ENCODE results near the gene KMT2E. TPM values are rescaled to one million over a fixed set of nuclear protein-coding genes. Genes with fewer than 3 reads are reported as not detected.
"Not testable (repeated sequence)": the region's sequence is repeated elsewhere in the genome, so short reads cannot be mapped to it uniquely, and the experiment has no call there.

The KMT2E gene
- total and polyA plus RNA-seq, 3 donors from 2014 or later, result 21.1 to 133 (median 96.6) TPM

DNA sequence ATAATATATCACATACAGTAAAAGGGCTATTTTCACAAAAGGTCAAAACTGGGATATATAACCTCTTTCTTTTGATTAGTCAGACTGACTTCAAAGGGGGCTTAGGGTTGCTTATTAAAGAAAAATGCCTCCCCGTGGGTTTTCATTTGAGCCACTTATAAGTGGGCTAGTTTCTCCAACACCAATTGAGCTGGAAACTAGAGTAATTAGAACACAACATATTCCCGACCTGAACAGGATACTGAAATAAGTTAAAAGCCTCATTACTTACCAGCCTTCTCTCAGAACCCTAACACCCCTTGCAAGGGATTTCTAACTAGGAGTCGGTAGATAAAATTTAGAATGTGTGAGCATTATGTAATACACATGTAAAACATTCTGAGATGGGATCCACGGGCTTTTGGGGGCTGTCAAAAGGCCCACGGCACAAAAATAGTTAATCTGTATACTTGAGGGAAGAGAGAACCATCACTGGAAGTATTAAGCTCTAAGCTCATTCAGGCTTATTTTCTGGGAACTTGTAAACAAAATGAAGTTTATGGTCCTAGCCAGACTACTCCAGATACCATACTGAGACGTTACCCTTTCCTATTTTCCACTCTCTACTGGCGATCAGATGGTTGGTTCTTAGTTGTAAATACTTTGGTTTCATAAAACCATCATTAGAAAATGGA is 29.3 kb upstream of the KMT2E start:
- Histone ChIP-seq H3K4me1 (peaks cover 30% of the 10 kb centered on the region), H3K27me3 (no peaks in the 10 kb centered on the region), H3K36me3 (ENCODE audit: low read depth, missing control alignments) (no peaks in the 10 kb centered on the region), H3K9me3 (no peaks in the 10 kb centered on the region), H3K27ac (peak overlapping the region; percentile 97 to 98), H3K4me3 (peak overlapping the region; percentile 74 to 84)
- no peak for DNase-seq
- TF ChIP-seq, protein P1, sequence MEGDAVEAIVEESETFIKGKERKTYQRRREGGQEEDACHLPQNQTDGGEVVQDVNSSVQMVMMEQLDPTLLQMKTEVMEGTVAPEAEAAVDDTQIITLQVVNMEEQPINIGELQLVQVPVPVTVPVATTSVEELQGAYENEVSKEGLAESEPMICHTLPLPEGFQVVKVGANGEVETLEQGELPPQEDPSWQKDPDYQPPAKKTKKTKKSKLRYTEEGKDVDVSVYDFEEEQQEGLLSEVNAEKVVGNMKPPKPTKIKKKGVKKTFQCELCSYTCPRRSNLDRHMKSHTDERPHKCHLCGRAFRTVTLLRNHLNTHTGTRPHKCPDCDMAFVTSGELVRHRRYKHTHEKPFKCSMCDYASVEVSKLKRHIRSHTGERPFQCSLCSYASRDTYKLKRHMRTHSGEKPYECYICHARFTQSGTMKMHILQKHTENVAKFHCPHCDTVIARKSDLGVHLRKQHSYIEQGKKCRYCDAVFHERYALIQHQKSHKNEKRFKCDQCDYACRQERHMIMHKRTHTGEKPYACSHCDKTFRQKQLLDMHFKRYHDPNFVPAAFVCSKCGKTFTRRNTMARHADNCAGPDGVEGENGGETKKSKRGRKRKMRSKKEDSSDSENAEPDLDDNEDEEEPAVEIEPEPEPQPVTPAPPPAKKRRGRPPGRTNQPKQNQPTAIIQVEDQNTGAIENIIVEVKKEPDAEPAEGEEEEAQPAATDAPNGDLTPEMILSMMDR (IDR thresholded peaks at IDR 0.05), result no peak
- no peak for TF ChIP-seq POLR2A (IDR thresholded peaks at IDR 0.05)
- 21 to 23% methylated on average over 7 of the region's 7 CpGs for WGBS, 2 donors
- intact Hi-C loops (cut with DNase I; ENCODE audit: low total_unique reads), result no loop called here

DNA sequence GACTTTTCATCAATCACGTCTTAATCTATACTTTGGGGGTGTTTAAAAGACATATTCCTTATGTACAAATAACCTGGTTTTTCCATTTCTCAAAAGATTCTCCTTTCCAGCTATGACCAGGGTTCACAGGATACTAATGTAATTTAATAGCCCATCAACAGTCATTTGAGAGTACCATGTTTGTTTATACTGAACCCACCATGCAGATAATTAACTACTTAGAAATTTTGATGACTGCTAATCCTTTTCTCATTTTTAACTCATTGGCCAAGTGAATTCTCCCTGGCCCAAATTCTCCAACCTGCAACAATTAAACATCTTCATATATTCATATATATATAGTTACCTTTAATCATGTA is 28.8 kb upstream of the KMT2E start:
- intact Hi-C loops (cut with DNase I; ENCODE audit: low total_unique reads), result no loop called here
- Histone ChIP-seq H3K9me3 (no peaks in the 10 kb centered on the region), H3K36me3 (ENCODE audit: low read depth, missing control alignments) (no peaks in the 10 kb centered on the region), H3K4me3 (no peak overlapping the region), H3K27ac (peak overlapping the region in 1 of 2 donors; percentile 98), H3K27me3 (no peaks in the 10 kb centered on the region), H3K4me1 (peaks cover 25% of the 10 kb centered on the region)
- WGBS, 2 donors, result 18 to 25% methylated on average over 1 of the region's 1 CpG
- TF ChIP-seq POLR2A (IDR thresholded peaks at IDR 0.05), result no peak
- TF ChIP-seq, protein P1 (IDR thresholded peaks at IDR 0.05), result no peak
- DNase-seq, result no peak

DNA sequence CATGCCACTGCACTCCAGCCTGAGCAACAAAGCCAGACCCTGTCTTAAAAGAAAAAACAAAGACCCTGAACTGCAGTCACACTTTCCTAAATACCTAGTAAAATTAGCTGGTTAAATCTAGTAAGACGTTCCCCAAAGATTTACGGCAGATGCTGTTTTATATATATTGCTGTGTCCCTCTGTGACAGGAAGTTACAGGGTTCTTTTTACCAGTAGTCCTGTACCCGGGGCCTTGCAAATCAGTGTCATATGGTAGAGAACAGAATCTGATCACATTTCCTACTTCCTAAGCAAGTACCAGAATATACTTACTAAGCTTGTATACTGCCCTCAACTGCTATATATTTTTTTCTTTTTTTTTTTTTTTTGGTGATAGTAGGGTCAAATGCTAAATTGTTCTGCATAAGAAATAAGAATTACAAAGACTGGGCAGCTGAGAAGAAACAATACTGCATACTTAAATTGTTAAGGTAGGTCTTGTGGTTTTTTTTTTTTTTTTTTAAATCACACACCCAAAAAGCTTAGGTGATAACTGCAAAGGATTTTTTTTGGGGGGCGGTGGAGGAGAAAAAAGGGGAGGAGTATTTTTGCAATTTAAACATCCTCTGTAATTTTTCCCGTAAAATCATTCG is 27.3 kb upstream of the KMT2E start:
- peaks cover 22% of the 10 kb centered on the region for H3K4me1 ChIP-seq
- no peaks in the 10 kb centered on the region for H3K9me3 ChIP-seq
- DNase-seq, result no peak
- no peak overlapping the region for H3K27ac ChIP-seq
- H3K27me3 ChIP-seq, result no peaks in the 10 kb centered on the region
- H3K4me3 ChIP-seq, result no peak overlapping the region
- intact Hi-C loops (cut with DNase I; ENCODE audit: low total_unique reads), result no loop called here
- WGBS, 2 donors, result 75 to 81% methylated on average over 6 of the region's 6 CpGs
- no peaks in the 10 kb centered on the region for H3K36me3 ChIP-seq (ENCODE audit: low read depth, missing control alignments)
- TF ChIP-seq POLR2A (IDR thresholded peaks at IDR 0.05), result no peak
- TF ChIP-seq, protein P1 (IDR thresholded peaks at IDR 0.05), result no peak

DNA sequence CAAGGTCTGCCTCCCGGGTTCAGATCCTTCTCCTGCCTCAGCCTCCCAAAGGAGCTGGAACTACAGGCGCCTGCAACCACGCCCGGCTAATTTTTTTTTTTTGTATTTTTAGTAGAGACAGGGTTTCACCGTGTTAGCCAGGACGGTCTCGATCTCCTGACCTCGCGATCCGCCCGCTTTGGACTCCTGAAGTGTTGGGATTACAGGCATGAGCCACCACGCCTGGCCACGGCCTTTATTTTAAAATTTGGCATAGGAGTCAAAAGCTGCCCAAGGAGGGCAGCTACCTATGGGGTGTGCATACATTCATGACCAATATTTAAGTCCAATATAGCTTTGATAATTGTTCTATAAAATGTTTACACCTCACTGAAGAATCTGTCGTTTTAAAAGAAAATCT is 26.6 kb upstream of the KMT2E start:
- intact Hi-C loops (cut with DNase I; ENCODE audit: low total_unique reads); H3K36me3 ChIP-seq (ENCODE audit: low read depth, missing control alignments); H3K9me3 ChIP-seq; H3K27ac ChIP-seq; H3K4me3 ChIP-seq; DNase-seq; H3K27me3 ChIP-seq: not testable (repeated sequence)
- H3K4me1 ChIP-seq, result peaks cover 17% of the 10 kb centered on the region
- 84 to 87% methylated on average over 14 of the region's 14 CpGs for WGBS, 2 donors

DNA sequence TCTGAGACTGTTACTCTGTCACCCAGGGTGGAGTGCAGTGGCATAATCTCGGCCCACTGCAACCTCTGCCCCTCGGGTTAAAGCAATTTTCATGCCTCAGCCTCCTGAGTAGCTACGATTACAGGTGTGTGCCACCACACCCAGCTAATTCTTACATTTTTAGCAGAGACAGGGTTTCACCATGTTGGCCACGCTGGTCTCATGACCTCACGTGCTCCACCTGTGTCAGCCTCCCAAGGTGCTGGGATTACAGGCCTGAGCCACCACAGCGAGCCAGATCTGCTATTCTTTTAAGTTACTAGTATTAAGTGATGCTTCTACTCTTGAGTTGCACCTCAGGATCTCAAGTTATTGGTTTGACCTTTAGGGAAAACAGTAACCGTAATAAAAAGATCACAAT is 23.0 kb upstream of the KMT2E start:
- no peaks in the 10 kb centered on the region for H3K4me1 ChIP-seq
- intact Hi-C loops (cut with DNase I; ENCODE audit: low total_unique reads), result no loop called here
- no peaks in the 10 kb centered on the region for H3K9me3 ChIP-seq
- H3K4me3 ChIP-seq, result no peak overlapping the region
- TF ChIP-seq POLR2A (IDR thresholded peaks at IDR 0.05), result no peak
- TF ChIP-seq, protein P1 (IDR thresholded peaks at IDR 0.05), result no peak
- H3K27ac ChIP-seq, result no peak overlapping the region
- no peak for DNase-seq
- H3K27me3 ChIP-seq, result no peaks in the 10 kb centered on the region
- whole genome bisulfite sequencing, 2 donors, result 93% methylated on average over 7 of the region's 7 CpGs
- no peaks in the 10 kb centered on the region for H3K36me3 ChIP-seq (ENCODE audit: low read depth, missing control alignments)

Measured in testis (tissue), 3 donors.